Measurements from ENCODE around the gene RBM38. TPM values are rescaled to one million over a fixed set of nuclear protein-coding genes. Genes with fewer than 3 reads are reported as not detected.

The RBM38 gene
- polyA plus RNA-seq, 3 donors = 28.3 to 34.5 (median 32.6) TPM

DNA sequence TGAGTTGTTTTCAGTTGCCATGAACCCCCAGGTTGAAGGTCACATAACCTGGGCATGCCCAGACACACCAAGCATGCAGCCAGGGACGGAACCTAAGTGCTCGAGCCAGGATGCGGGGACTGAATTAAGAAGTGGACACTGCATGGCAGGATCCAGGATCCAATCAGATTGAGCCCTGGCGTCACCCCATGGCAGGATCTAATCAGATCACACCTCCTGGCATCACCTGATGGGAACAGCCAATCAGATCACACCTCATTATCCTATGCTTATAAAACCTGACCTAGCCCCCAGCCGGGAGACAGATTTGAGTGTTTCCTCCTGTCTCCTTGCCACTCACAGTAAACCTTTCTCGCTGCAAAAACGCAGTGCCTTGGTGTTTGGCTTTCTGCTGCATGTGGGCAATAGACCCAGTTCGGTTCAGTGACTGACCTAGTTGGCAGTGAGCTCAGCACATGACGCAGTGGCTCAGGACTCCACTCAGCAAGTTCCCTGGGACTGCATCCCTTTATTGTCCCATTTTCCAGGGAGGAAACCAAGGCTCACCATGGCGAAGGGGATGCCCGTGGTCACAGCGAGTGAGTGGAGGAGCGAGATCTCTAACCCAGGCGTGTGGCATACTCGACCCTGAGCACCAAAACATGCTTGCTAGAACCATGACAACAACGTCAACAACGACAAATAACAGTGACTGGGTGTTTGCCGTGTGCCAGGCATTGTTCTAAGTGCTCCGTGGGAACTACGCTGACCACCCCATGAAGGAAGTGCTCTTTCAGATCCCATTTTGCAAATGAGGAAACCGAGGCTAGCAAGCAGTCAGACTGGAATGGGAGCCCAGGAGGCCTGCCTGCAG is 66.3 kb downstream of the RBM38 start:
- DNase-seq (ENCODE audit: extremely low read depth in 1 of 11, low read depth in 9 of 11, low spot score in 4 of 11) = no peak

GRCh38 chr20:57458400-57459160 is 67.4 kb downstream of the RBM38 start:
- DNase-seq (ENCODE audit: extremely low read depth in 1 of 11, low read depth in 9 of 11, low spot score in 4 of 11) = no peak

Other genes starting within 250 kb of the RBM38 start
- gene BMP7, start 124.8 kb upstream of the RBM38 start, polyA plus RNA-seq (ENCODE audit: insufficient read length in 3 of 3) = 100 to 1,000 TPM in 1 of 3 donors, 10 to 100 TPM in 2; 73.3 to 102 (median 94.0) TPM
- gene SPO11, start 61.6 kb upstream of the RBM38 start, polyA plus RNA-seq (ENCODE audit: insufficient read length in 3 of 3) = not detected
- 10 to 100 TPM; 55.7 to 63.6 (median 60.7) TPM for gene RAE1, start 40.1 kb upstream of the RBM38 start, polyA plus RNA-seq (ENCODE audit: insufficient read length in 3 of 3)
- gene CTCFL, start 133.7 kb downstream of the RBM38 start, polyA plus RNA-seq (ENCODE audit: insufficient read length in 3 of 3) = 1 to 10 TPM; 2.4 to 3.0 (median 2.7) TPM
- gene PCK1, start 169.7 kb downstream of the RBM38 start, polyA plus RNA-seq (ENCODE audit: insufficient read length in 3 of 3) = 10 to 100 TPM in 2 of 3 donors, 1 to 10 TPM in 1; 7.4 to 20.3 (median 12.6) TPM
- gene ZBP1, start 229.0 kb downstream of the RBM38 start, polyA plus RNA-seq (ENCODE audit: insufficient read length in 3 of 3) = under 1 TPM in 2 of 3 donors, not detected in 1; 0.12 to 0.13 TPM